Endothelial cell of umbilical vein (primary cell): ENCODE measurements around the gene UVSSA. TPM values are rescaled to one million over a fixed set of nuclear protein-coding genes. Genes with fewer than 3 reads are reported as not detected.

Source experiments
- BruUV-seq: library from RNA; stranded (reverse); fragments of 400-500 nt; replicated peaks from 2 replicates; lab custom pipeline; 2021; lab: Mats Ljungman, UMichigan
- CTCF ChIA-PET: fragments of 300-600, 350-600 bp; sonication (Branson Sonifier 250); formaldehyde crosslinking; loops from one replicate; lab custom pipeline; 2021; ENCODE audit warnings: antibody characterized with exemption, inconsistent platforms; lab: Charles Lee
- POLR2A ChIA-PET: fragments of 300-600, 350-600 bp; sonication (Branson Sonifier 250); formaldehyde crosslinking; loops from one replicate; lab custom pipeline; 2021; ENCODE audit warnings: antibody characterized with exemption, inconsistent platforms; lab: Charles Lee
- DNase-seq: peaks from one replicate; pipeline ENCODE4 v3.0.0-alpha.2; 2011; ENCODE audit warnings: low read depth, low spot score
- FAIRE-seq: peaks from 2 replicates; lab custom pipeline; 2011; peaks lifted over from hg19 to GRCh38; lab: Jason Lieb, UNC
- H2AFZ ChIP-seq: 2 replicates; pipeline ENCODE4 v1.6.0; 2012; ENCODE audit warnings: low read depth, low read length, control low read depth, inconsistent platforms
- H3K27ac ChIP-seq: 2 replicates; pipeline ENCODE4 v1.5.1; 2011; ENCODE audit warnings: low read depth, mild to moderate bottlenecking, control low read depth, low read length, moderate library complexity; ENCODE audit not compliant: insufficient read depth
- H3K27me3 ChIP-seq, 2 experiments: 2 replicates each; pipeline versions ENCODE4 v1.6.0 to v1.6.1; 2011; ENCODE audit warnings: low read length in 2 of 2, mixed read lengths in 1 of 2; ENCODE audit not compliant: control insufficient read depth in 2 of 2, insufficient read depth in 2 of 2
- H3K36me3 ChIP-seq, 2 experiments: 2 replicates in 1 of 2; 3 replicates in 1 of 2; pipeline ENCODE4 v1.5.1; 2011; ENCODE audit warnings: low read length in 2 of 2, mild to moderate bottlenecking in 1 of 2, moderate library complexity in 1 of 2; ENCODE audit not compliant: control insufficient read depth in 2 of 2, insufficient read depth in 2 of 2; ENCODE audit errors: extremely low read depth in 1 of 2
- H3K4me1 ChIP-seq: 3 replicates; pipeline ENCODE4 v1.5.1; 2011; ENCODE audit warnings: mild to moderate bottlenecking, low read length; ENCODE audit not compliant: control insufficient read depth, insufficient read depth; ENCODE audit errors: extremely low read depth
- H3K4me2 ChIP-seq: 2 replicates; pipeline ENCODE4 v1.6.1; 2011; ENCODE audit warnings: low read length, control low read depth, mixed read lengths; ENCODE audit not compliant: insufficient read depth
- H3K4me3 ChIP-seq, 3 experiments: fragments of 200-600 bp in 1 of 3; sonication (generic), shearing (Covaris generic) in 1 of 3; replicated peaks in 1 of 3; 2 replicates each; pipeline ENCODE4 v1.5.1; 2011 to 2016; ENCODE audit warnings: control low read depth in 3 of 3, low read length in 3 of 3, mild to moderate bottlenecking in 2 of 3, inconsistent platforms in 1 of 3, low read depth in 1 of 3, moderate library complexity in 1 of 3; ENCODE audit not compliant: insufficient read depth in 1 of 3
- H3K79me2 ChIP-seq: 2 replicates; pipeline ENCODE4 v1.6.0; 2012; ENCODE audit warnings: low read length, inconsistent platforms; ENCODE audit not compliant: control insufficient read depth, insufficient read depth
- H3K9ac ChIP-seq: replicated peaks from 2 replicates; pipeline ENCODE3; 2011; ENCODE audit warnings: low read length, control low read depth; ENCODE audit not compliant: insufficient read depth; ENCODE audit errors: extremely low read depth
- H3K9me1 ChIP-seq: replicated peaks from 3 replicates; pipeline ENCODE4 v1.6.0; 2011; ENCODE audit warnings: mild to moderate bottlenecking, low read length; ENCODE audit not compliant: control insufficient read depth, insufficient read depth; ENCODE audit errors: extremely low read depth
- H3K9me3 ChIP-seq: replicated peaks from 2 replicates; pipeline ENCODE4 v1.5.1; 2012; ENCODE audit warnings: low read length, inconsistent platforms; ENCODE audit not compliant: control insufficient read depth, insufficient read depth
- H4K20me1 ChIP-seq: replicated peaks from 2 replicates; pipeline ENCODE3; 2011; ENCODE audit warnings: mild to moderate bottlenecking, low read length; ENCODE audit not compliant: control insufficient read depth, insufficient read depth; ENCODE audit errors: extremely low read depth
- EZH2 ChIP-seq: IDR thresholded peaks from 2 replicates; pipeline ENCODE4 v1.6.1; 2012; ENCODE audit warnings: borderline replicate concordance, low read depth, mild to moderate bottlenecking, moderate library complexity, low read length, inconsistent platforms; ENCODE audit not compliant: severe bottlenecking
- FOS ChIP-seq: IDR thresholded peaks from 2 replicates; pipeline ENCODE4 v1.6.1; 2011; ENCODE audit warnings: mild to moderate bottlenecking, low read length, moderate library complexity, borderline replicate concordance; ENCODE audit not compliant: insufficient read depth
- GATA2 ChIP-seq: IDR thresholded peaks from 2 replicates; pipeline ENCODE4 v1.7.0; 2011; ENCODE audit warnings: low read depth, mild to moderate bottlenecking, moderate library complexity, mixed read lengths, low read length; ENCODE audit not compliant: insufficient read length, insufficient read depth
- JUN ChIP-seq: IDR thresholded peaks from 2 replicates; pipeline ENCODE4 v1.6.1; 2011; ENCODE audit warnings: borderline replicate concordance, low read depth; ENCODE audit not compliant: insufficient read length, insufficient read depth
- MYC ChIP-seq: IDR thresholded peaks from one replicate; pipeline ENCODE4 v1.6.1; 2011; ENCODE audit warnings: mild to moderate bottlenecking, low read depth, low read length
- POLR2A ChIP-seq: IDR thresholded peaks from 2 replicates; pipeline ENCODE4 v1.6.1; 2012; ENCODE audit warnings: low read depth, mild to moderate bottlenecking, control low read depth, low read length
- POLR2AphosphoS5 ChIP-seq: IDR thresholded peaks from 2 replicates; pipeline ENCODE4 v1.6.1; 2012; ENCODE audit warnings: low read depth, mild to moderate bottlenecking, control low read depth, low read length, moderate library complexity; ENCODE audit not compliant: insufficient read depth
- dilution Hi-C: fragments of 300-500 bp; cut with MboI; formaldehyde crosslinking; loops from one replicate; pipeline ENCODE4 v1.15.0; 2019; ENCODE audit warnings: low sequenced_read_pairs; ENCODE audit not compliant: extremely low pct_ligation_motif_present
- intact Hi-C: fragments of 100-400 bp; cut with micrococcal nuclease; formaldehyde crosslinking; loops from one replicate; pipeline ENCODE4 v1.10.0; 2022
- polyA plus RNA-seq, 4 experiments: library from polyadenylated mRNA; depleted of rRNA in 3 of 4; stranded (reverse) in 3 of 4; unstranded in 1 of 4; fragments of >200 nt; gene quantifications; 2 replicates each; pipeline versions ENCODE4 v1.2.1 to v1.2.3, GENCODE V29; 2011 to 2012; ENCODE audit warnings: missing spikeins in 1 of 4
- total RNA-seq: library from RNA; stranded (reverse); gene quantifications from 2 replicates; pipeline ENCODE4 v1.2.3, GENCODE V29; 2021
- TF ChIP-seq, protein P1 (sequence below): IDR thresholded peaks from 2 replicates; pipeline ENCODE4 v1.6.1; 2011; ENCODE audit not compliant: insufficient read depth, insufficient read length
- TF ChIP-seq, protein P2 (sequence below), 2 donors: IDR thresholded peaks; 1 replicate in 1 of 2; 2 replicates in 1 of 2; pipeline ENCODE4 v1.5.1; 2011; ENCODE audit warnings: low read length in 2 of 2, mild to moderate bottlenecking in 2 of 2, moderate library complexity in 2 of 2, control low read depth in 1 of 2, inconsistent platforms in 1 of 2, low read depth in 1 of 2; ENCODE audit not compliant: insufficient read depth in 1 of 2; ENCODE audit errors: extremely low read depth in 1 of 2

UVSSA gene
- total and polyA plus RNA-seq, 2 donors (not counting 3 experiments of a cell fraction or from before 2014, with no cell fraction given), result 7.1 to 14.9 TPM

DNA sequence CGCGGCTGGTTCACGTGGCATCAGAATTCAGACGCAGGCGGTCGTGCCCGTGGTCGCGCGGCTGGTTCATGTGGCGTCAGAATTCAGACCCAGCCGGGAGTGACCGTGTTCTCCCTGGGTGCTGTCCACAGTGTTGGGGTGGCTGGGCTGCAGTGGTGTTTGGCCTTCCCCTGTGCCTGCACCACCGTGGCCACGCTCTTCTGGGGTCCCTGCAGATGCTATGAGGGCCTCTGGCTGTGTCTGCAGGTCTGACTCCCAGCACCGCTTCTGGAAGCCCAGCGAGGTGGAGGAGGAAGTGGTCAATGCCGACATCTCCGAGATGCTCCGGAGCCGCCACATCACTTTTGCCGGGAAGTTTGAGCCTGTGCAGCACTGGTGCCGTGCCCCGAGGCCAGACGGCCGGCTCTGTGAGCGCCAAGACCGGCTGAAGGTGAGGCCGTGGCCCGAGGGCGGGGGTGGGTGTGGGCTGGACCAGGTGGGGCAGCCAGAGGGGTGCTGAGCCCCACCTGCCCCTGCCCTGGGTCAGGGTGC, 32.9 kb downstream of the UVSSA start:
- no peak for FAIRE-seq
- Histone ChIP-seq H2AFZ (no peak overlapping the region), H3K36me3 (no peaks in the 10 kb centered on the region), H3K79me2 (no peaks in the 10 kb centered on the region), H3K4me3 (no peak overlapping the region), H3K4me2 (no peak overlapping the region), H3K4me1 (no peaks in the 10 kb centered on the region), H3K27me3 (no peaks in the 10 kb centered on the region), H3K9ac (no peak overlapping the region), H3K27ac (no peak overlapping the region), H3K9me1 (no peaks in the 10 kb centered on the region), H4K20me1 (no peaks in the 10 kb centered on the region), H3K9me3 (no peaks in the 10 kb centered on the region)
- dilution Hi-C loops (no loop called here), intact Hi-C loops (no loop called here)
- BruUV-seq, result no TSS peak
- CTCF ChIA-PET, result no interaction called here
- POLR2A ChIA-PET, result no interaction called here
- TF ChIP-seq FOS (no peak), MYC (no peak), POLR2A (no peak), GATA2 (no peak), EZH2 (no peak), JUN (no peak), POLR2AphosphoS5 (no peak)
- TF ChIP-seq, protein P1, sequence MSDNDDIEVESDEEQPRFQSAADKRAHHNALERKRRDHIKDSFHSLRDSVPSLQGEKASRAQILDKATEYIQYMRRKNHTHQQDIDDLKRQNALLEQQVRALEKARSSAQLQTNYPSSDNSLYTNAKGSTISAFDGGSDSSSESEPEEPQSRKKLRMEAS, result no peak
- TF ChIP-seq, protein P2, sequence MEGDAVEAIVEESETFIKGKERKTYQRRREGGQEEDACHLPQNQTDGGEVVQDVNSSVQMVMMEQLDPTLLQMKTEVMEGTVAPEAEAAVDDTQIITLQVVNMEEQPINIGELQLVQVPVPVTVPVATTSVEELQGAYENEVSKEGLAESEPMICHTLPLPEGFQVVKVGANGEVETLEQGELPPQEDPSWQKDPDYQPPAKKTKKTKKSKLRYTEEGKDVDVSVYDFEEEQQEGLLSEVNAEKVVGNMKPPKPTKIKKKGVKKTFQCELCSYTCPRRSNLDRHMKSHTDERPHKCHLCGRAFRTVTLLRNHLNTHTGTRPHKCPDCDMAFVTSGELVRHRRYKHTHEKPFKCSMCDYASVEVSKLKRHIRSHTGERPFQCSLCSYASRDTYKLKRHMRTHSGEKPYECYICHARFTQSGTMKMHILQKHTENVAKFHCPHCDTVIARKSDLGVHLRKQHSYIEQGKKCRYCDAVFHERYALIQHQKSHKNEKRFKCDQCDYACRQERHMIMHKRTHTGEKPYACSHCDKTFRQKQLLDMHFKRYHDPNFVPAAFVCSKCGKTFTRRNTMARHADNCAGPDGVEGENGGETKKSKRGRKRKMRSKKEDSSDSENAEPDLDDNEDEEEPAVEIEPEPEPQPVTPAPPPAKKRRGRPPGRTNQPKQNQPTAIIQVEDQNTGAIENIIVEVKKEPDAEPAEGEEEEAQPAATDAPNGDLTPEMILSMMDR (IDR thresholded peaks at IDR 0.05; ENCODE audit: extremely low read depth in 1 of 2, insufficient read depth in 1 of 2, low read depth in 1 of 2, low read length in 2 of 2), result no peak
- DNase-seq, result no peak
